ENCODE data around the gene TRAF3IP1.

DNA sequence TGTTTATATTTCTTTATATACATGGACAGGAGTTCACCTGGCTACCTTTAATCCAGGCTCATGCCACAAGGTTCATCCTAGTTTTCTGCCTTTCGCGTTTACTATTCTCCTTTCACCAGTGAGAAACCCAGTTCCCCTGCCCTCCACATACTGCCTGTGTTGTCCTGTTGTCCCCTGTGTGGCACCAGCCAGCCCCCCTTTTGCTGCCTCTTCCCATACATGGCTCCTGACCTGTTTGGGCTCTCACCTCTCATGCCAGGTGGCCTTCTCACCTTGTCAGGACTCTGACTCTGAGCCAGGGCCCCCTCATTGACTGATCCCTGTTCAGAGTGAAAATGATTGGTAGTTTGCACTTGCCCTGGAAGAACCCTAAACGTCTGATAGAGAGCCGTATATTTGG, 120.0 kb downstream of the TRAF3IP1 start:
- TF ChIP-seq, protein P1, sequence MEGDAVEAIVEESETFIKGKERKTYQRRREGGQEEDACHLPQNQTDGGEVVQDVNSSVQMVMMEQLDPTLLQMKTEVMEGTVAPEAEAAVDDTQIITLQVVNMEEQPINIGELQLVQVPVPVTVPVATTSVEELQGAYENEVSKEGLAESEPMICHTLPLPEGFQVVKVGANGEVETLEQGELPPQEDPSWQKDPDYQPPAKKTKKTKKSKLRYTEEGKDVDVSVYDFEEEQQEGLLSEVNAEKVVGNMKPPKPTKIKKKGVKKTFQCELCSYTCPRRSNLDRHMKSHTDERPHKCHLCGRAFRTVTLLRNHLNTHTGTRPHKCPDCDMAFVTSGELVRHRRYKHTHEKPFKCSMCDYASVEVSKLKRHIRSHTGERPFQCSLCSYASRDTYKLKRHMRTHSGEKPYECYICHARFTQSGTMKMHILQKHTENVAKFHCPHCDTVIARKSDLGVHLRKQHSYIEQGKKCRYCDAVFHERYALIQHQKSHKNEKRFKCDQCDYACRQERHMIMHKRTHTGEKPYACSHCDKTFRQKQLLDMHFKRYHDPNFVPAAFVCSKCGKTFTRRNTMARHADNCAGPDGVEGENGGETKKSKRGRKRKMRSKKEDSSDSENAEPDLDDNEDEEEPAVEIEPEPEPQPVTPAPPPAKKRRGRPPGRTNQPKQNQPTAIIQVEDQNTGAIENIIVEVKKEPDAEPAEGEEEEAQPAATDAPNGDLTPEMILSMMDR (IDR thresholded peaks at IDR 0.05): no peak
- no peak for TF ChIP-seq POLR2A (IDR thresholded peaks at IDR 0.05)

Data from uterus (tissue), 2 donors.